ENCODE results near the gene FOXK1. TPM values are rescaled to one million over a fixed set of nuclear protein-coding genes. Genes with fewer than 3 reads are reported as not detected.
"Not testable (repeated sequence)": the region's sequence is repeated elsewhere in the genome, so short reads cannot be mapped to it uniquely, and the experiment has no call there.

Gene FOXK1
- total RNA-seq, 5 donors from 2014 or later (not counting 1 experiment from before 2014, with no cell fraction given) = 63.9 to 79.7 (median 74.2) TPM

GRCh38 chr7:4677518-4677917, 4.6 kb upstream of the FOXK1 start:
- peaks cover 3 to 12% (median 4%) of the 10 kb centered on the region in 3 donors for H3K4me1 Mint-ChIP-seq
- H3K27me3 Mint-ChIP-seq; H3K9me3 ChIP-seq; H3K36me3 Mint-ChIP-seq; H3K4me3 Mint-ChIP-seq; H3K9me3 Mint-ChIP-seq; H3K4me1 ChIP-seq (ENCODE audit: control insufficient read depth in 1 of 2, extremely low read depth in 1 of 2, insufficient read depth in 2 of 2, low read length in 2 of 2); H3K4me3 ChIP-seq (ENCODE audit: control insufficient read depth in 1 of 2, extremely low read depth in 1 of 2, low read length in 1 of 2); H3K27ac Mint-ChIP-seq; H3K36me3 ChIP-seq (ENCODE audit: control insufficient read depth in 2 of 2, extremely low read depth in 1 of 2, insufficient read depth in 1 of 2, low read length in 1 of 2); ATAC-seq (replicated peaks in 1 of 4); DNase-seq; POLR2A ChIA-PET; H3K27ac ChIP-seq (ENCODE audit: low read length): not testable (repeated sequence)
- CTCF ChIA-PET = interaction anchor here (0.6 to 0.7 kb wide), 2 partner anchors 15 to 27 kb away, joined by 3 to 4 read pairs; no protein-coding TSS in a partner anchor
- peaks cover 0 to 12% of the 10 kb centered on the region in 2 experiments for H3K27me3 ChIP-seq (replicated peaks in 1 of 2; ENCODE audit: control insufficient read depth in 2 of 2, extremely low read depth in 1 of 2, insufficient read depth in 2 of 2, low read length in 1 of 2)
- WGBS (ENCODE audit: insufficient coverage) = 96% methylated on average over 9 of the region's 11 CpGs

DNA sequence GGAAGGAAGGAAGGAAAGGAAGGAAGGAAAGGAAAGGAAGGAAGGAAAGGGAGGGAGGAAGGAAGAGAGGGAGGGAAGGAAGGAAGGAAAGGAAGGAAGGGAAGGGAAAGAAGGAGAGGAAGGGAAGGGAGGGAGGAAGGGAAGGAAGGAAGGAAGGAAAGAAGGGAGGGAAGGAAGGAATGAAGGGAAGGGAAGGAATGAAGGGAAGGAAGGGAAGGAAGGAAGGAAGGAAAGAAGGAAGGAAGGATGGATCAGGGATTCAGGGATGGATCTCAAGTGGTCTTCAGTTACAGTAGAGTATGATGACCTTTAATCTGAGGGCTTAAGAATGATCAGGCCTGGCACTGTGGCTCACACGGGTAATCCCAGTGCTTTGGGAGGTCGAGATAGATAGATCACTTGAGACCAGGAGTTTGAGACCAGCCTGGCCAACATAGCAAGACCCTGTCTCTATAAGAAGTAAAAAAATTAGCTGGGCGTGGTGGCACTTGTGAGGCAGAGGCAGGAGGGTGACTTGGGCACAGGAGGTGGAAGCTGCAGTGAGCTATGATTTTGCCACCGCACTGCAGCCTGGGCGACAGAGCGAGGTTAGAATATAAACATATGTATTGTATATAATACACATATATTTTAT, 760 bp upstream of the FOXK1 start:
- no peaks in the 10 kb centered on the region for H3K9me3 ChIP-seq
- DNase-seq (peak in 11 of 35 experiments; percentile 7 to 36 (median 13)), ATAC-seq (replicated peaks in 1 of 4) (peak in 2 of 4 experiments; percentile 3 to 11)
- Mint-ChIP-seq H3K4me1 (peaks cover 23 to 31% (median 27%) of the 10 kb centered on the region in 3 donors), H3K36me3 (peaks cover 12% of the 10 kb centered on the region), H3K27ac (peak overlapping the region; percentile 92 to 94), H3K27me3 (no peaks in the 10 kb centered on the region), H3K9me3 (no peaks in the 10 kb centered on the region), H3K4me3 (peak overlapping the region; percentile 85 to 88 (median 87))
- WGBS (ENCODE audit: insufficient coverage) = 81% methylated on average over 3 of the region's 6 CpGs
- H3K27me3 ChIP-seq (replicated peaks in 1 of 2; ENCODE audit: control insufficient read depth in 2 of 2, extremely low read depth in 1 of 2, insufficient read depth in 2 of 2, low read length in 1 of 2) = peaks cover 0 to 4% of the 10 kb centered on the region in 2 experiments
- peak overlapping the region; percentile 53 to 54 for H3K4me3 ChIP-seq (ENCODE audit: control insufficient read depth in 1 of 2, extremely low read depth in 1 of 2, low read length in 1 of 2)
- H3K27ac ChIP-seq (ENCODE audit: low read length) = peak overlapping the region; percentile 49
- H3K36me3 ChIP-seq (ENCODE audit: control insufficient read depth in 2 of 2, extremely low read depth in 1 of 2, insufficient read depth in 1 of 2, low read length in 1 of 2) = no peaks in the 10 kb centered on the region
- peaks cover 19 to 37% of the 10 kb centered on the region in 2 experiments for H3K4me1 ChIP-seq (ENCODE audit: control insufficient read depth in 1 of 2, extremely low read depth in 1 of 2, insufficient read depth in 2 of 2, low read length in 2 of 2)
- ChIA-PET CTCF (interaction anchor here in 1 of 2 donors (0.6 to 2.0 kb wide), 2 partner anchors 19 to 40 kb away, joined by 4 to 7 read pairs; no protein-coding TSS in a partner anchor), POLR2A (no interaction called here)

DNA sequence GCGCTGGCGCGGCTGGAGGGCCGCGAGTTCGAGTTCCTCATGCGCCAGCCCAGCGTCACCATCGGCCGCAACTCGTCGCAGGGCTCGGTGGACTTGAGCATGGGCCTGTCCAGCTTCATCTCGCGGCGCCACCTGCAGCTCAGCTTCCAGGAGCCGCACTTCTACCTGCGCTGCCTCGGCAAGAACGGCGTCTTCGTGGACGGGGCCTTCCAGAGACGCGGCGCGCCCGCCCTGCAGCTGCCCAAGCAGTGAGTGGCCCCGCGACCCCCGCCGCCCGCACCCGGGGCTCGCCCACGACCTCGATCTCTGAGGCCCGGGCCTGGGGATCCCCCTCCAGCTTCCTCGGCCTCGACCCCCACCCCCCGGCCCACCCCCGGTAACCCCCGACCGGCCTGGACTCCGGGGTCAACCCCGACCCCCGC, 537 bp downstream of the FOXK1 start:
- ATAC-seq (replicated peaks in 1 of 4) = peak; percentile 12 to 40 (median 26)
- H3K27ac ChIP-seq (ENCODE audit: low read length) = peak overlapping the region; percentile 85
- peak overlapping the region; percentile 95 to 97 (median 96) for H3K4me3 Mint-ChIP-seq
- H3K9me3 Mint-ChIP-seq = no peaks in the 10 kb centered on the region
- ChIA-PET POLR2A (no interaction called here), CTCF (interaction anchor here (1.8 to 2.0 kb wide), 2 partner anchors 41 to 71 kb away, joined by 3 to 7 read pairs; no protein-coding TSS in a partner anchor)
- no peaks in the 10 kb centered on the region for H3K36me3 ChIP-seq (ENCODE audit: control insufficient read depth in 2 of 2, extremely low read depth in 1 of 2, insufficient read depth in 1 of 2, low read length in 1 of 2)
- 0% methylated on average over 33 of the region's 47 CpGs for WGBS (ENCODE audit: insufficient coverage)
- H3K36me3 Mint-ChIP-seq = peaks cover 14% of the 10 kb centered on the region
- H3K27me3 Mint-ChIP-seq = no peaks in the 10 kb centered on the region
- peak in 25 of 35 experiments; percentile 9 to 62 (median 26) for DNase-seq
- peaks cover 35 to 44% (median 40%) of the 10 kb centered on the region in 3 donors for H3K4me1 Mint-ChIP-seq
- peak overlapping the region; percentile 77 to 92 for H3K4me3 ChIP-seq (ENCODE audit: control insufficient read depth in 1 of 2, extremely low read depth in 1 of 2, low read length in 1 of 2)
- H3K9me3 ChIP-seq = no peaks in the 10 kb centered on the region
- peak overlapping the region in 1 of 2 donors; percentile 97 for H3K27ac Mint-ChIP-seq
- peaks cover 0 to 4% of the 10 kb centered on the region in 2 experiments for H3K27me3 ChIP-seq (replicated peaks in 1 of 2; ENCODE audit: control insufficient read depth in 2 of 2, extremely low read depth in 1 of 2, insufficient read depth in 2 of 2, low read length in 1 of 2)
- peaks cover 19 to 47% of the 10 kb centered on the region in 2 experiments for H3K4me1 ChIP-seq (ENCODE audit: control insufficient read depth in 1 of 2, extremely low read depth in 1 of 2, insufficient read depth in 2 of 2, low read length in 2 of 2)

DNA sequence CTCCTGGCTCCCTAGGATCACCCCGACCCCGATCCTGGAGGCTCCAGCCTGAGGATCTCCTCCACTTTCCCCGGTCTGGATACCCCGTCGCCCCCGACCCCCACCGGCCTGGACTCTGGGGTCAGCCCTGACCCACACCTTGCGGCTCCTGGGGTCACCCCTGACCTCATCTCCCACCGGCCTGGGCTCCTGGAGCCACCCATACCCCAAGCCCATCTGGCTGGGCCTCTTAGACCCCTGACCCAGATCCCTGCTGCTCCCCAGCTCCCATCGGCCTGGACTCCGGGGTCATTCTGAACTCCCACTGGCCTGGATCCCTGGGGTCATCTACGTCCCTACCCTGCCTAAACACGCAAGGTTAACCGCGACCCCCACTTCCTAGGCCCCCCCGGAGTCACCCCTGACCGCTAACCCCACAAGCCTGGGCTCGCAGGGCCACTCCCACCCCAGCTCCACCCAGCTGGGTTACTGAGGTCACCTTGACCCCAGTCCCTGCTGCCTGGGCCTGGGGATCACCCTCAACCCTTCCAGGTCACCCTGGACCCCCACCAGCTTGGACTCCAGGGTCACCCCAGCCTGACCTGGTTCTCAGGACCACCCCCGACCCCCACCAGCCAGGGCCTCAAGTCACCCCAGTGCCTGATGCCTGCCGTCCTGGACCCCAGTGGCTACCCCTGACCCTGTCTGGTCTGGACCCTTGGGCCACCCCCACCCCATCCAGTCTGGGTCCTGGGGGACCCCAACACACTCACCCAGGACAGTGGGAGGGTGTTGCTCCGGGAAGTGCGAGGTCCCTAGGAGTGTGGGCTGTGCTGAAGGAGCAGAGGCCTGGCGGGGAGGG, 1.2 kb downstream of the FOXK1 start:
- ATAC-seq (replicated peaks in 1 of 4) (no peak), DNase-seq (peak in 9 of 35 experiments; percentile 1 to 25 (median 12))
- no peaks in the 10 kb centered on the region for H3K9me3 ChIP-seq
- H3K9me3 Mint-ChIP-seq = no peaks in the 10 kb centered on the region
- H3K27ac Mint-ChIP-seq = peak overlapping the region; percentile 97
- ChIA-PET POLR2A (interaction anchor here in 1 of 2 donors (0.7 kb wide), 1 partner anchor 56 kb away, joined by 3 read pairs; no protein-coding TSS in a partner anchor), CTCF (interaction anchor here (0.7 to 2.0 kb wide), 3 partner anchors 41 to 72 kb away, joined by 3 to 7 read pairs (median 3); no protein-coding TSS in a partner anchor)
- peak overlapping the region; percentile 85 for H3K27ac ChIP-seq (ENCODE audit: low read length)
- peaks cover 39 to 50% (median 45%) of the 10 kb centered on the region in 3 donors for H3K4me1 Mint-ChIP-seq
- WGBS (ENCODE audit: insufficient coverage) = 2% methylated on average over 22 of the region's 23 CpGs
- peaks cover 19 to 51% of the 10 kb centered on the region in 2 experiments for H3K4me1 ChIP-seq (ENCODE audit: control insufficient read depth in 1 of 2, extremely low read depth in 1 of 2, insufficient read depth in 2 of 2, low read length in 2 of 2)
- no peaks in the 10 kb centered on the region for H3K36me3 ChIP-seq (ENCODE audit: control insufficient read depth in 2 of 2, extremely low read depth in 1 of 2, insufficient read depth in 1 of 2, low read length in 1 of 2)
- H3K36me3 Mint-ChIP-seq = peaks cover 17% of the 10 kb centered on the region
- H3K4me3 ChIP-seq (ENCODE audit: control insufficient read depth in 1 of 2, extremely low read depth in 1 of 2, low read length in 1 of 2) = peak overlapping the region; percentile 77 to 92
- peaks cover 0 to 4% of the 10 kb centered on the region in 2 experiments for H3K27me3 ChIP-seq (replicated peaks in 1 of 2; ENCODE audit: control insufficient read depth in 2 of 2, extremely low read depth in 1 of 2, insufficient read depth in 2 of 2, low read length in 1 of 2)
- no peaks in the 10 kb centered on the region for H3K27me3 Mint-ChIP-seq
- H3K4me3 Mint-ChIP-seq = peak overlapping the region; percentile 95 to 97 (median 96)

DNA sequence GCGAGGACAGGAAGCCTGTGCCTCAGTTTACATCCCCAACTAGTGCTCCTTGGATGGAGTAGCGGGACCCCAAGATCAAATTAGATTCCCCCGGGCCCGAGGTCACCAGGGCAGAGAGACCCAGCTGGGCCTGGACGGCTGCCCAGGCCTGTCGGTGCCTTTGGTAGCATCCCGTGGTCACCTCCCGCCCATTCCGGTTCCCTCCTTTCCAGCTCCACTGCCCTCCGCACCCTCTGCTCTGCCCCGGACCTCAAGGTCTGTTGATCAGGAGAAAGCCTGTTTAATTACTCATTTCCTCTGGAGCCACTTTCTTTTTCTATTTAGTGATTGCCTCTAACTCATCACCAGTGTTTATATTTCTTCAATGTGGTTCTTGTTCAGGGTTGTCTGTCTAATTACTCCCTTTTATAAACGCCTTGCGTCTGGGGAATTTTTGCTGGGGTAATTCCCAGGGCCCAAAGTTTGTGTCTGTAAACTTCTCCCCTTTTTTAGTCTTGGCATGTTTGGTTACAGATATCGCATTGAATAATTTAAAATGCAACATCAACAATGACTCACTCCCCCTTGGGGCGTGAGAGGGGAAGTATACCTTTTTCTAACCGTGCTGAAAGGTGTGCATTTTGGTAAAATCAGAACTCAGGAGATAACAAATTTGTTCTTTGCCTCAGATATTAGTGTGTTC, 1.9 kb downstream of the FOXK1 start:
- H3K27ac Mint-ChIP-seq = peak overlapping the region; percentile 97
- no peaks in the 10 kb centered on the region for H3K9me3 Mint-ChIP-seq
- H3K4me3 Mint-ChIP-seq = peak overlapping the region; percentile 95 to 97 (median 96)
- H3K27me3 Mint-ChIP-seq = no peaks in the 10 kb centered on the region
- ChIA-PET POLR2A (interaction anchor here in 1 of 2 donors (0.7 kb wide), 1 partner anchor 56 kb away, joined by 3 read pairs; no protein-coding TSS in a partner anchor), CTCF (interaction anchor here in 1 of 2 donors (0.7 to 1.8 kb wide), 2 partner anchors 70 to 72 kb away, joined by 3 read pairs; no protein-coding TSS in a partner anchor)
- H3K36me3 Mint-ChIP-seq = peaks cover 17% of the 10 kb centered on the region
- 5% methylated on average over 10 of the region's 16 CpGs for WGBS (ENCODE audit: insufficient coverage)
- peak overlapping the region; percentile 77 to 92 for H3K4me3 ChIP-seq (ENCODE audit: control insufficient read depth in 1 of 2, extremely low read depth in 1 of 2, low read length in 1 of 2)
- DNase-seq = peak in 31 of 35 experiments; percentile 1 to 80 (median 31)
- peaks cover 24 to 59% of the 10 kb centered on the region in 2 experiments for H3K4me1 ChIP-seq (ENCODE audit: control insufficient read depth in 1 of 2, extremely low read depth in 1 of 2, insufficient read depth in 2 of 2, low read length in 2 of 2)
- H3K27me3 ChIP-seq (replicated peaks in 1 of 2; ENCODE audit: control insufficient read depth in 2 of 2, extremely low read depth in 1 of 2, insufficient read depth in 2 of 2, low read length in 1 of 2) = no peaks in the 10 kb centered on the region
- no peaks in the 10 kb centered on the region for H3K9me3 ChIP-seq
- peak; percentile 10 to 61 (median 32) for ATAC-seq (replicated peaks in 1 of 4)
- H3K27ac ChIP-seq (ENCODE audit: low read length) = peak overlapping the region; percentile 85
- peaks cover 46 to 58% (median 51%) of the 10 kb centered on the region in 3 donors for H3K4me1 Mint-ChIP-seq
- no peaks in the 10 kb centered on the region for H3K36me3 ChIP-seq (ENCODE audit: control insufficient read depth in 2 of 2, extremely low read depth in 1 of 2, insufficient read depth in 1 of 2, low read length in 1 of 2)

Measured in T-cell (primary cell).